Measurements from ENCODE around the gene SAFB2.

SAFB2 gene

DNA sequence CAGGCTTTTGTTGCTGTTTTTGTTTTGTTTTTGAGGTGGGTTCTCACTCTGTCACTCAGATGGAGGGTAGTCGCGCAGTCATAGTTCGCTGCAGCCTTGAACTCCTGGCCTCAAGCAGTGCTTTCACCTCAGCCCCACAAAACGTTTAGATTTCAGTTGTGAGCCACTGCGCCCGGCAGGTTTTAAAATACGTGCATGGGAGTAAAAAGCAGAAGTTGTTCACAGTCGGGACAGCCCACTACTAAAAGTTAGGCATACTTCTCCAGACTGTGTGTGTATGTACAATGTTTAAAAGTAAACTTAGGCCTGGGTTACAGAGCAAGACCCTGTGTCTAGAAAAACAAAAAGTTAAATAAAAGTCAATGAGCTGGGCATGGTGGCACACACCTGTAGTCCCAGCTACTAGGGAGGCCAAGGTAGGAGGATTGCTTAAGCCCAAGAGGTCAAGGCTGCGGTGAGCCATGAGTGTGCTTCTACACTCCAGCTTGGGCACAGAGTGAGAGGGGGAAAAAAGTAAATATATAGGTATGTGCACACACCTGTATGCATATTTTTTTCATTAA lies 6.4 kb upstream of the SAFB2 start:
- H3K27ac ChIP-seq (ENCODE audit: extremely low read depth, low read depth, low read length), result no peak overlapping the region; the same call in 1 of the 2 replicates
- H3K4me1 ChIP-seq (ENCODE audit: control insufficient read depth, insufficient read depth, low read length), result peaks cover 18% of the 10 kb centered on the region
- peaks cover 57 to 88% of the 10 kb centered on the region in 2 experiments for H3K36me3 ChIP-seq (ENCODE audit: control insufficient read depth in 2 of 2, insufficient read depth in 1 of 2, low read length in 2 of 2)
- no peaks in the 10 kb centered on the region for H3K9me3 ChIP-seq (ENCODE audit: control insufficient read depth, insufficient read depth, low read depth, low read length)
- CTCF ChIA-PET, result no interaction called here
- TF ChIP-seq ZNF473 (tag by site-specific recombination; IDR thresholded peaks at IDR 0.05) (no peak), ZNF664 (tag by site-specific recombination; IDR thresholded peaks at IDR 0.05) (peak; percentile 53), KLF16 (tag by site-specific recombination; IDR thresholded peaks at IDR 0.05) (no peak)
- POLR2A ChIA-PET, result no interaction called here
- H3K4me3 ChIP-seq (ENCODE audit: low read depth, low read length), result no peak overlapping the region

DNA sequence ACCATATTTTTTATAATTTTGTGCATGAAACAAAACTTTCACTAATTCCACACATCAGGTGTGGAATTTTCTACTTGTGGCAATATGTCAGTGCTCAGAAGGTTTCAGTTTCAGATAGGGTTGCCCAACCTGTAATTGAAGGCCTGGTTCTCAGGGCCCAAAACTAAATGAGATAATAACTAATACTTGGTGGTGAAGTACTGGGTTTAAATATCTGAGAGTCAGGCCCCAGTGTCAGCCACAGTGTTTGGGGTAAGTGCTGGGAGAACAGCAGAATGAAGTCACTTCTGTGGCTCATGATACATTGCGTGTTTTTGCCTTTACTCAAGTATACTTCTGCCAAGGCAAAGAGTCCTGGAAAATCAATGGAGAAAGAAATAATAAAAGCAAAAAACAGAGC lies 5.9 kb upstream of the SAFB2 start:
- H3K4me1 ChIP-seq (ENCODE audit: control insufficient read depth, insufficient read depth, low read length), result peaks cover 18% of the 10 kb centered on the region
- no peaks in the 10 kb centered on the region for H3K9me3 ChIP-seq (ENCODE audit: control insufficient read depth, insufficient read depth, low read depth, low read length)
- TF ChIP-seq SP7 (tag by site-specific recombination; IDR thresholded peaks at IDR 0.05) (peak; percentile 52), ZNF76 (tag by site-specific recombination; IDR thresholded peaks at IDR 0.05; ENCODE audit: borderline replicate concordance, low read depth) (no peak)
- no peak overlapping the region for H3K27ac ChIP-seq (ENCODE audit: extremely low read depth, low read depth, low read length)
- ChIA-PET CTCF (no interaction called here), POLR2A (no interaction called here)
- peaks cover 56 to 85% of the 10 kb centered on the region in 2 experiments for H3K36me3 ChIP-seq (ENCODE audit: control insufficient read depth in 2 of 2, insufficient read depth in 1 of 2, low read length in 2 of 2)
- no peak overlapping the region for H3K4me3 ChIP-seq (ENCODE audit: low read depth, low read length)

DNA sequence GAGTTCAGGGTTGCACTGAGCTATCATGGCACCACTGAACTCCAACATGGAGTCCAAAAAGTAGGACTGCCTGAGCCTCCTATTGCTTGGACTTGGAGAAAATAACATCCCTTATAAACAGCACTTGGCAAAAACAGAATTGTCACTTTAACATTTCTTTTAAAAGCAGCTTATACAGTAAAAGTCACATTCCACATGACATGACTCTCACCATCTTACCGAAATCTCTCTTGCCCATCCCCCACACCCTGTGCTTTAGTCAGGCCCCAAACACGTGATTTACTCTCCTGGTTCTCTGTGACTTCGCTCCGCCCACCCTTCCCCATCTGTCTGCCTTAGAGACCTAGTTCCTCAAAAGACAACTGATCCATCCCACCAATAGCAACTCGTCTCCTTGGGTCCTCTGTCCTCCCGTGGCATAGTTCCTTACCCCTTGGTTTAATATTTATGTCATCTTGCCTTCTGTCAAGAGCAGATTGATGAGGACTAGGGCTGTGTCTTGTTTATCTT lies 4.9 kb upstream of the SAFB2 start:
- POLR2A ChIA-PET, result interaction anchor here (1.2 kb wide), 1 partner anchor 62 kb away, joined by 4 read pairs; the partner anchor contains the start of gene RPL36
- Histone ChIP-seq H3K4me3 (ENCODE audit: low read depth, low read length) (no peak overlapping the region), H3K27ac (ENCODE audit: extremely low read depth, low read depth, low read length) (no peak overlapping the region), H3K36me3 (ENCODE audit: control insufficient read depth in 2 of 2, insufficient read depth in 1 of 2, low read length in 2 of 2) (peaks cover 54 to 76% of the 10 kb centered on the region in 2 experiments), H3K4me1 (ENCODE audit: control insufficient read depth, insufficient read depth, low read length) (peaks cover 18% of the 10 kb centered on the region), H3K9me3 (ENCODE audit: control insufficient read depth, insufficient read depth, low read depth, low read length) (no peaks in the 10 kb centered on the region)
- TF ChIP-seq ZNF629 (tag by site-specific recombination; IDR thresholded peaks at IDR 0.05) (no peak), PRDM1 (tag by site-specific recombination; IDR thresholded peaks at IDR 0.05) (peak; percentile 79), KLF7 (tag by site-specific recombination; IDR thresholded peaks at IDR 0.05; ENCODE audit: borderline replicate concordance) (no peak), ZNF335 (tag by site-specific recombination; conservative IDR thresholded peaks at IDR 0.05) (no peak), ZNF585B (tag by site-specific recombination; IDR thresholded peaks at IDR 0.05) (no peak), SP7 (tag by site-specific recombination; IDR thresholded peaks at IDR 0.05) (0 out of 2 replicates have a peak, but pooled peaks have one; percentile 28), ZFHX2 (tag by site-specific recombination; conservative IDR thresholded peaks at IDR 0.05) (peak; percentile 54), SP2 (tag by site-specific recombination; IDR thresholded peaks at IDR 0.05) (peak; percentile 30; the same call in 1 of the 2 replicates), ZBTB17 (tag by site-specific recombination; IDR thresholded peaks at IDR 0.05) (no peak), ZSCAN16 (tag by site-specific recombination; IDR thresholded peaks at IDR 0.05) (no peak), ZNF157 (tag by site-specific recombination; IDR thresholded peaks at IDR 0.05) (no peak), YY1 (tag by site-specific recombination; IDR thresholded peaks at IDR 0.05) (peak; percentile 36; the same call in 1 of the 2 replicates), EGR2 (tag by site-specific recombination; IDR thresholded peaks at IDR 0.05; ENCODE audit: low read depth) (peak; percentile 36; the same call in 1 of the 2 replicates)
- TF ChIP-seq, protein P1, sequence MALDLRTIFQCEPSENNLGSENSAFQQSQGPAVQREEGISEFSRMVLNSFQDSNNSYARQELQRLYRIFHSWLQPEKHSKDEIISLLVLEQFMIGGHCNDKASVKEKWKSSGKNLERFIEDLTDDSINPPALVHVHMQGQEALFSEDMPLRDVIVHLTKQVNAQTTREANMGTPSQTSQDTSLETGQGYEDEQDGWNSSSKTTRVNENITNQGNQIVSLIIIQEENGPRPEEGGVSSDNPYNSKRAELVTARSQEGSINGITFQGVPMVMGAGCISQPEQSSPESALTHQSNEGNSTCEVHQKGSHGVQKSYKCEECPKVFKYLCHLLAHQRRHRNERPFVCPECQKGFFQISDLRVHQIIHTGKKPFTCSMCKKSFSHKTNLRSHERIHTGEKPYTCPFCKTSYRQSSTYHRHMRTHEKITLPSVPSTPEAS (tag by site-specific recombination; IDR thresholded peaks at IDR 0.05), result no peak
- TF ChIP-seq, protein P2, sequence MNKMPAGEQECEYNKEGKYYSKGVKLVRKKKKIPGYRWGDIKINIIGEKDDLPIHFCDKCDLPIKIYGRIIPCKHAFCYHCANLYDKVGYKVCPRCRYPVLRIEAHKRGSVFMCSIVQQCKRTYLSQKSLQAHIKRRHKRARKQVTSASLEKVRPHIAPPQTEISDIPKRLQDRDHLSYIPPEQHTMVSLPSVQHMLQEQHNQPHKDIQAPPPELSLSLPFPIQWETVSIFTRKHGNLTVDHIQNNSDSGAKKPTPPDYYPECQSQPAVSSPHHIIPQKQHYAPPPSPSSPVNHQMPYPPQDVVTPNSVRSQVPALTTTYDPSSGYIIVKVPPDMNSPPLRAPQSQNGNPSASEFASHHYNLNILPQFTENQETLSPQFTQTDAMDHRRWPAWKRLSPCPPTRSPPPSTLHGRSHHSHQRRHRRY (tag by site-specific recombination; IDR thresholded peaks at IDR 0.05), result no peak
- TF ChIP-seq, protein P3, sequence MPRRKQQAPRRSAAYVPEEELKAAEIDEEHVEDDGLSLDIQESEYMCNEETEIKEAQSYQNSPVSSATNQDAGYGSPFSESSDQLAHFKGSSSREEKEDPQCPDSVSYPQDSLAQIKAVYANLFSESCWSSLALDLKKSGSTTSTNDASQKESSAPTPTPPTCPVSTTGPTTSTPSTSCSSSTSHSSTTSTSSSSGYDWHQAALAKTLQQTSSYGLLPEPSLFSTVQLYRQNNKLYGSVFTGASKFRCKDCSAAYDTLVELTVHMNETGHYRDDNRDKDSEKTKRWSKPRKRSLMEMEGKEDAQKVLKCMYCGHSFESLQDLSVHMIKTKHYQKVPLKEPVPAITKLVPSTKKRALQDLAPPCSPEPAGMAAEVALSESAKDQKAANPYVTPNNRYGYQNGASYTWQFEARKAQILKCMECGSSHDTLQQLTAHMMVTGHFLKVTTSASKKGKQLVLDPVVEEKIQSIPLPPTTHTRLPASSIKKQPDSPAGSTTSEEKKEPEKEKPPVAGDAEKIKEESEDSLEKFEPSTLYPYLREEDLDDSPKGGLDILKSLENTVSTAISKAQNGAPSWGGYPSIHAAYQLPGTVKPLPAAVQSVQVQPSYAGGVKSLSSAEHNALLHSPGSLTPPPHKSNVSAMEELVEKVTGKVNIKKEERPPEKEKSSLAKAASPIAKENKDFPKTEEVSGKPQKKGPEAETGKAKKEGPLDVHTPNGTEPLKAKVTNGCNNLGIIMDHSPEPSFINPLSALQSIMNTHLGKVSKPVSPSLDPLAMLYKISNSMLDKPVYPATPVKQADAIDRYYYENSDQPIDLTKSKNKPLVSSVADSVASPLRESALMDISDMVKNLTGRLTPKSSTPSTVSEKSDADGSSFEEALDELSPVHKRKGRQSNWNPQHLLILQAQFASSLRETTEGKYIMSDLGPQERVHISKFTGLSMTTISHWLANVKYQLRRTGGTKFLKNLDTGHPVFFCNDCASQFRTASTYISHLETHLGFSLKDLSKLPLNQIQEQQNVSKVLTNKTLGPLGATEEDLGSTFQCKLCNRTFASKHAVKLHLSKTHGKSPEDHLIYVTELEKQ (tag by site-specific recombination; IDR thresholded peaks at IDR 0.05; ENCODE audit: borderline replicate concordance), result no peak
- CTCF ChIA-PET, result interaction anchor here (0.6 to 1.2 kb wide), 2 partner anchors 62 to 177 kb away, joined by 4 to 7 read pairs; partner anchors contain the start of gene RPL36
